HG03469 (cell line): ENCODE measurements around the gene CFAP43.

Experiments
- ATAC-seq: cut with Tn5 transposase; IDR thresholded peaks from one replicate; pipeline ENCODE4 v1.9.1; 2021; ENCODE audit warnings: mild to moderate bottlenecking, moderate library complexity, moderate number of reproducible peaks; ENCODE audit not compliant: unreplicated experiment

The CFAP43 gene

GRCh38 chr10:104099941-104100340, 132.2 kb downstream of the CFAP43 start:
- ATAC-seq = no peak

GRCh38 chr10:104099269-104099668, 132.9 kb downstream of the CFAP43 start:
- ATAC-seq = no peak

GRCh38 chr10:104098358-104098925, 133.7 kb downstream of the CFAP43 start:
- ATAC-seq = no peak

GRCh38 chr10:104096692-104097091, 135.5 kb downstream of the CFAP43 start:
- no peak for ATAC-seq

GRCh38 chr10:104092749-104093148, 139.4 kb downstream of the CFAP43 start:
- ATAC-seq = no peak

GRCh38 chr10:104090611-104091010, 141.6 kb downstream of the CFAP43 start:
- ATAC-seq = no peak

- ATAC-seq = no peak
Measured at GRCh38 chr10:104089621-104090020, 142.5 kb downstream of the CFAP43 start.

- ATAC-seq = no peak
Measured at GRCh38 chr10:104088239-104088638, 143.9 kb downstream of the CFAP43 start.

- ATAC-seq = no peak
Measured at GRCh38 chr10:104085801-104086400, 146.3 kb downstream of the CFAP43 start, which contains the start of gene COL17A1. COL17A1 (minus strand) TSS chr10:104085880; CDS start chr10:104080673, 5,207 bp downstream.

- ATAC-seq = no peak
Measured at GRCh38 chr10:104084482-104085142, 147.6 kb downstream of the CFAP43 start.

GRCh38 chr10:104081998-104082397, 150.2 kb downstream of the CFAP43 start:
- no peak for ATAC-seq

GRCh38 chr10:104080762-104081161, 151.4 kb downstream of the CFAP43 start:
- ATAC-seq = no peak
